K562 (cell line): ENCODE measurements around the gene ITGA3. TPM values are rescaled to one million over a fixed set of nuclear protein-coding genes. Genes with fewer than 3 reads are reported as not detected.

Experiments
- E2F5 ChIP-seq: sonication (generic); formaldehyde crosslinking; IDR thresholded peaks from 2 replicates; pipeline ENCODE4 v1.8.0; 2022; ENCODE audit warnings: mild to moderate bottlenecking, missing genetic modification reagents
- ESRRA ChIP-seq: fragments of 450-650 bp; IDR thresholded peaks from 2 replicates; pipeline ENCODE4 v1.6.1; 2014; ENCODE audit warnings: low read depth, mild to moderate bottlenecking, moderate library complexity, borderline replicate concordance
- FIP1L1 ChIP-seq: fragments of 200-400 bp; formaldehyde crosslinking; IDR thresholded peaks from 2 replicates; pipeline ENCODE4 v1.6.1; 2018; ENCODE audit warnings: mild to moderate bottlenecking, low read depth, low read length; ENCODE audit not compliant: poor library complexity, severe bottlenecking
- FOXP1 ChIP-seq: sonication (generic); formaldehyde crosslinking; IDR thresholded peaks from 2 replicates; pipeline ENCODE4 v1.8.0; 2022; ENCODE audit warnings: mild to moderate bottlenecking, missing genetic modification reagents
- GMEB1 ChIP-seq: fragments of 250-450 bp; sonication (Bioruptor Pico); IDR thresholded peaks from 2 replicates; pipeline ENCODE4 v1.4.0; 2020; ENCODE audit warnings: mild to moderate bottlenecking
- GTF2F1 ChIP-seq: IDR thresholded peaks from 2 replicates; pipeline ENCODE4 v1.6.1; 2011; ENCODE audit warnings: low read depth, low read length, improper control_type of control experiment
- ID3 ChIP-seq, 2 experiments: fragments of 250-450 bp in 1 of 2; fragments of 450-650 bp in 1 of 2; sonication (Bioruptor Pico) in 1 of 2; IDR thresholded peaks; 2 replicates each; pipeline versions ENCODE4 v1.6.1 to v1.8.0; 2016 to 2021; ENCODE audit warnings: mild to moderate bottlenecking in 2 of 2, moderate library complexity in 2 of 2, missing compliant biosample characterization in 1 of 2, missing genetic modification characterization in 1 of 2
- KDM5B ChIP-seq: fragments of 200-600 bp; sonication (generic); IDR thresholded peaks from 2 replicates; pipeline ENCODE4 v1.6.1; 2012; ENCODE audit warnings: low read depth, mild to moderate bottlenecking, moderate library complexity, low read length, control low read depth, inconsistent platforms; ENCODE audit not compliant: insufficient replicate concordance
- MBD1 ChIP-seq: fragments of 250-450 bp; sonication (Bioruptor Pico); IDR thresholded peaks from 2 replicates; pipeline ENCODE4 v1.8.0; 2022; ENCODE audit warnings: inconsistent platforms
- RREB1 ChIP-seq: fragments of 250-450 bp; sonication (Bioruptor Pico); IDR thresholded peaks from 2 replicates; pipeline ENCODE4 v1.4.0; 2020
- SNIP1 ChIP-seq: fragments of 450-650 bp; IDR thresholded peaks from 2 replicates; pipeline ENCODE4 v1.7.1; 2017; ENCODE audit warnings: low read depth, mild to moderate bottlenecking
- STAG1 ChIP-seq: sonication (generic); formaldehyde crosslinking; IDR thresholded peaks from 2 replicates; pipeline ENCODE4 v1.5.0; 2020; ENCODE audit warnings: missing genetic modification reagents, borderline replicate concordance
- ZNF239 ChIP-seq: fragments of 250-450 bp; sonication (Bioruptor Pico); IDR thresholded peaks from 2 replicates; pipeline ENCODE4 v1.4.0; 2020; ENCODE audit warnings: mild to moderate bottlenecking
- ZNF324 ChIP-seq: fragments of 250-450 bp; sonication (Bioruptor Pico); IDR thresholded peaks from 2 replicates; pipeline ENCODE4 v1.4.0; 2020; ENCODE audit warnings: mild to moderate bottlenecking
- polyA plus RNA-seq, 8 experiments: library from polyadenylated mRNA; depleted of rRNA in 4 of 8; stranded (reverse) in 5 of 8; unstranded in 3 of 8; fragments of >200 nt; fragmentation: Nextera tagmentation in 2 of 8; fragmentation: Illumina TruSeq in 1 of 8; extraction: Ambion mirVana in 2 of 8; extraction: Trizol in 1 of 8; gene quantifications; 2 replicates each; pipeline versions ENCODE4 v1.2.1 to v1.2.3, GENCODE V29; 2011 to 2014; ENCODE audit warnings: inconsistent platforms in 1 of 8, missing spikeins in 1 of 8
- total RNA-seq, 7 experiments: library from RNA; depleted of rRNA in 6 of 7; stranded (reverse); fragments of >200 nt in 6 of 7; fragmentation: Illumina TruSeq in 2 of 7; extraction: Trizol in 2 of 7; gene quantifications; 2 replicates each; pipeline versions ENCODE4 v1.2.1 to v1.2.3, GENCODE V29; 2011 to 2021; ENCODE audit warnings: low replicate concordance in 1 of 7

The ITGA3 gene
- total and polyA plus RNA-seq, 9 of the 15 experiments (the other 6 are each of a cell fraction or from before 2014, with no cell fraction given), result 0.03 to 0.75 (median 0.14) TPM; not detected in 2

GRCh38 chr17:50117202-50118051, 61.5 kb downstream of the ITGA3 start (continued):
- TF ChIP-seq GMEB1 (CRISPR knock-in tag) (peak; percentile 44; the same call in 1 of the 2 replicates), KDM5B (no peak), ESRRA (no peak), MBD1 (CRISPR knock-in tag) (no peak), FOXP1 (0 out of 2 replicates have a peak, but pooled peaks have one; percentile 36), FIP1L1 (peak; percentile 79), E2F5 (CRISPR knock-in tag) (no peak), ID3 (CRISPR knock-in tag; IDR thresholded peaks at IDR 0.05) (no peak), ID3 (tag; IDR thresholded peaks at IDR 0.05) (0 out of 2 replicates have a peak, but pooled peaks have one; percentile 38), STAG1 (CRISPR knock-in tag) (no peak; the same call in 1 of the 2 replicates), SNIP1 (no peak), ZNF324 (CRISPR knock-in tag) (no peak), ZNF239 (CRISPR knock-in tag) (no peak), RREB1 (no peak), GTF2F1 (no peak)
